ENCODE results near the gene SALL4. TPM values are rescaled to one million over a fixed set of nuclear protein-coding genes. Genes with fewer than 3 reads are reported as not detected.

SALL4 gene
- total and polyA plus RNA-seq, 2 of the 8 experiments (the other 6 are each of a cell fraction or from before 2014, with no cell fraction given) = 108 to 235 TPM

- TF ChIP-seq POLR2A (IDR thresholded peaks at IDR 0.05; ENCODE audit: control extremely low read depth in 1 of 2, low read depth in 2 of 2, low read length in 2 of 2) (peak in 1 of 2 experiments; percentile 35; a peak in 1 of 3 replicates), NANOG (IDR thresholded peaks at IDR 0.05; ENCODE audit: insufficient read depth, low read depth, low read length, poor library complexity, severe bottlenecking) (peak; percentile 8), RNF2 (IDR thresholded peaks at IDR 0.05; ENCODE audit: borderline replicate concordance, low read depth, low read length, missing control alignments, poor library complexity, severe bottlenecking) (no peak), ZNF274 (IDR thresholded peaks at IDR 0.05; ENCODE audit: borderline replicate concordance, extremely low read depth, low read length) (no peak), ASH2L (IDR thresholded peaks at IDR 0.05; ENCODE audit: low read length) (peak; percentile 50), SIN3A (conservative IDR thresholded peaks at IDR 0.05 in 1 of 2, IDR thresholded peaks at IDR 0.05 in 1 of 2; ENCODE audit: low read depth in 1 of 2, low read length in 2 of 2) (0 out of 4 replicates have a peak, but pooled peaks have one; percentile 20 to 32), TAF7 (optimal IDR thresholded peaks at IDR 0.05; ENCODE audit: borderline replicate concordance, low read depth, low read length) (peak; percentile 50)
- TF ChIP-seq, protein P1, sequence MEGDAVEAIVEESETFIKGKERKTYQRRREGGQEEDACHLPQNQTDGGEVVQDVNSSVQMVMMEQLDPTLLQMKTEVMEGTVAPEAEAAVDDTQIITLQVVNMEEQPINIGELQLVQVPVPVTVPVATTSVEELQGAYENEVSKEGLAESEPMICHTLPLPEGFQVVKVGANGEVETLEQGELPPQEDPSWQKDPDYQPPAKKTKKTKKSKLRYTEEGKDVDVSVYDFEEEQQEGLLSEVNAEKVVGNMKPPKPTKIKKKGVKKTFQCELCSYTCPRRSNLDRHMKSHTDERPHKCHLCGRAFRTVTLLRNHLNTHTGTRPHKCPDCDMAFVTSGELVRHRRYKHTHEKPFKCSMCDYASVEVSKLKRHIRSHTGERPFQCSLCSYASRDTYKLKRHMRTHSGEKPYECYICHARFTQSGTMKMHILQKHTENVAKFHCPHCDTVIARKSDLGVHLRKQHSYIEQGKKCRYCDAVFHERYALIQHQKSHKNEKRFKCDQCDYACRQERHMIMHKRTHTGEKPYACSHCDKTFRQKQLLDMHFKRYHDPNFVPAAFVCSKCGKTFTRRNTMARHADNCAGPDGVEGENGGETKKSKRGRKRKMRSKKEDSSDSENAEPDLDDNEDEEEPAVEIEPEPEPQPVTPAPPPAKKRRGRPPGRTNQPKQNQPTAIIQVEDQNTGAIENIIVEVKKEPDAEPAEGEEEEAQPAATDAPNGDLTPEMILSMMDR (IDR thresholded peaks at IDR 0.05; ENCODE audit: control extremely low read depth in 1 of 3, insufficient read depth in 1 of 3, low read depth in 1 of 3, low read length in 3 of 3) = peak; percentile 13 to 49 (median 48)
These were observed 35.1 kb downstream of the SALL4 start (continued) for GRCh38 chr20:51766994-51767866.
